ENCODE data around the gene ZNF628.

Gene ZNF628

DNA sequence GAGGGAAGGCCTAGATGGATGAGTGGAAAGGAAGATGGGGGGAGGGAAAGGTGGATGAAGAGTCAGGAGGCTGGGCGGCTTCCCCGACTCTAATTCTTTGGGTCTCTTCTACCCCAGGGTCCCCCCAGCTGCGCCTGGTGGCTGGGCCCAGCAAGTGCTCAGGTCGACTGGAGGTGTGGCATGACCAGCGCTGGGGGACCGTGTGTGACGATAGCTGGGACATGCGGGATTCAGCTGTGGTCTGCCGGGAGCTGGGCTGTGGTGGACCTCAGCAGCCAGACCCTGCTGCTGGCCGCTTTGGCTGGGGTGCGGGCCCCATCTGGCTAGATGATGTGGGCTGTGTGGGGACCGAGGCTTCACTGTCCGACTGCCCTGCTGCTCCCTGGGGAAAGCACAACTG is 21.3 kb downstream of the ZNF628 start:
- DNase-seq: no peak

DNA sequence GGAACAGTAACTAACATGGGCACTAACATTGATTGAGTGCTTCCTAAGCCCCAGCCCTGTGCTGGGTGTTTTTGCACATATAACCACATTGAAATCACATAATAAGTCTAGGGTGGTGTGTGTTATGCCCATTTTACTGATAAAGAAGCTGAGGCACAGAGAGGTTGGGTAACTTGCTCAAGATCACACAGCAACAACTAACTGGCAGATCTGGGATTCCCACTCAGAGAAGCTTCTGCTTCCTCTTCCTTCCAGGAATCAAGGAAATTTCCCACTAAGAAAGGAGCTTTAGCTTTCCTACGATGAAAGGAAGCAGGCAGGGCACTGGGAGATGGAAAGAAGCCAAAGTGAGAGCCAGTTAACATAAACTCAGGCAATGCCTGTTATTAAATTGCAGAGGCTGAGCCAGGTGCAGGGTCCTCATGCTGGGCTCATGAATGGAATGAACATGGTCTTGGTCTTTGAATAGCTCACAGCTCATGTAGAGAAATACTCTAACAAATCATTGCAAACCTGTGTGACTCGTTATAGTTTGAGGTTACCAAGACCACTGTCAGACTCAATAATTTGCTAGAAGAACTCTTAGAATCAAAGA is 21.9 kb downstream of the ZNF628 start:
- no peak for DNase-seq

GRCh38 chr19:55500368-55500952 is 24.0 kb downstream of the ZNF628 start:
- DNase-seq: no peak

DNA sequence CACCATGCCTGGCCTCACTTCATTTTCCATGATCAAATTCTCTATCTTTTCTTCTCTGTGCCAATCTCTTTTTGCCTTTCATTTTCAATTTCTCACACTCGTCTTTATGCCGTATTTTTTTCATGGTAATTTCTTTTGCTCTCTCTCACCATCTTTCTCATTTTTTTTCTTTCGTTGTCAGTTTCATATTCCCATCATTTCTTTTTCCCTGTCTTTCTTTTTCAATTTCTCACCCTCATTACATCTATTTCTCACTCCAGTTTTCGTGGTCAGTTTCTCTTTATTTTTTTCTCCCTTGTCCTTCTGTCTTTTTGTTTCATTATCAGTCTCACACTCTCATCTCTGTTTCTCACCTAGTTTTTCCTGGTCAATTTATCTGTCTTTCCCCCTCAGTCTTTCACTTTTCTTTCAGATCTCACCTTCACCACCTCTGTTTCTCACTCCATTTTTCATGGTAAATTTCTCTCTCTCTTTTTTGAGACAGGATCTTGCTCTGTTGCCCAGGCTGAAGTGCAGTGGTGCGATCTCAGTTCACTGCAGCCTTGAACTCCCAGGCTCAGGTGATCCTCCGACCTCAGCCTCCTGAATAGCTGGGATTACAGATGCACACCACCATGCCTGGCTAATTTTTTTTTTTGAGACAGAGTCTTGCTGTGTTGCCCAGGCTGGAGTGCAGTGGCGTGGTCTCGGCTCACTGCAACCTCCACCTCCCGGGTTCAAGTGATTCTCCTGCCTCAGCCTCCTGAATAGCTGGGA is 26.0 kb downstream of the ZNF628 start:
- no peak for DNase-seq

DNA sequence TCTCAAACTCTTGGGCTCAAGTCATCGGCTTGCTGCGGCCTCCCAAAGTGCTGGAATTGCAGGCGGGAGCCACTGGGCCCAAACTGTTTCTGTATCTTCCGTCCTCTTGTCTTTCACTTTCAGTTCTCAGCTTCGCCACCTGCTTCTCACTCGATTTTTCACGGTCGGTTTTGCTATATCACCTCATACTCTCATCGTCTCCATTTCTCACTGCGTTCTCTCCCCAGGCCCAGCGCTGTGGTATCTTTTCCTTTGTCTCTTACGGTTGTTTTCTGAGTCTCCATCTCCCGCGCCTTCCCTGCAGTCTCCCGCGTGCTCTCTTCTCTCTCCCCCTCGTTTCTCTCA is 26.7 kb downstream of the ZNF628 start:
- DNase-seq: no peak

- peak; percentile 73 for DNase-seq
These were observed 27.3 kb downstream of the ZNF628 start for GRCh38 chr19:55503502-55504251.

DNA sequence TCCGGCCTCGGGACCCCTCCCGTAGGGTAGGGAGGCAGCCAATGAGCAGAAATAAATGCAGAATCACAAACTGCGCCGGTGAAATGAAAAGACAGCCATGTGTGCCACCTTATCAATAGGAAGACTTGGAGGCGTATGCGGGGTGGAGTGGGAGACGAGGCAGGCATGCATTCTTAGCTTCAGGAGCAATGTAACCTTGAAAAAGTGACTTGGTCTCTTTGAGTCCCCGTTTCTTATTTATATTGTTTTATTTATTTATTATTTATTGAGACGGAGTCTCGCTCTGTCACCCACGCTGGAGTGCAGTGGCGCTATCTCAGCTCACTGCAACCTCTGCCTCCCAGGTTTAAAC is 27.8 kb downstream of the ZNF628 start:
- DNase-seq: no peak

- no peak for DNase-seq
These were observed 28.6 kb downstream of the ZNF628 start for GRCh38 chr19:55504981-55505380.

GRCh38 chr19:55508120-55508519 is 31.7 kb downstream of the ZNF628 start:
- no peak for DNase-seq

DNA sequence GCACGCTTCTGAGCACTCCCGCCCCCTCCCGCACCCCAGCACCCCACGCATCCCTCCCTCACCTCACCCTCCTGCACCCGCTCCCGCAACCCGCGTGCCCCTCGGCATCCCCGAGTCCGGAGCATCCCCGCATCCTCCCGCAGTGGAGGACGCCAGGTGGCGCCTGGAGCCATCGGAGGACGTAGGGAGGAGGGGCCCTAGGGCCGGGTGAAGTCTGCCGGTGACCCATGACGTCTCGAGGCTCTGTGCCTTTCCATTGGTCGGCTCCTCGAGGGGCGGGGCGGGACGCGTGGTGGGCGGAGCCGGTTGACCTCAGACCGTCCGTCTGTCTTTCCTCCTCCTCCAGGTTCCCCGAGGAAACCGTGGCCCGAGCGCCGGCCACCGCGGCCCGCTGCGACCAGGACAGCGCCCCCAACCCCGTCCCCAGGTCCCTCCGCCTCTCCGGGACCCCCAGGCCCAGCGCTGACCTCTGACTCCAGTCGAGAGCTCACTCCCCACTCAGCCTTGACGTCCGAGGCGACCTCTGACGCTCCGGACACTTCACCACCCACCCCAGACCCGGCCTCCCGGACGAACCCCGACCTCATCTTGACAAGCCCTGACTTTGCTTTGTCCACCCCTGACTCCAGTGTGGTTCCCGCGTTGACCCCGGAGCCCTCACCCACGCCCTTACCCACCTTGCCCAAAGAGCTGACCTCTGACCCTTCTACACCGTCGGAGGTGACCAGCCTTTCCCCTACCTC is 40.6 kb downstream of the ZNF628 start:
- peak; percentile 92 for DNase-seq

DNA sequence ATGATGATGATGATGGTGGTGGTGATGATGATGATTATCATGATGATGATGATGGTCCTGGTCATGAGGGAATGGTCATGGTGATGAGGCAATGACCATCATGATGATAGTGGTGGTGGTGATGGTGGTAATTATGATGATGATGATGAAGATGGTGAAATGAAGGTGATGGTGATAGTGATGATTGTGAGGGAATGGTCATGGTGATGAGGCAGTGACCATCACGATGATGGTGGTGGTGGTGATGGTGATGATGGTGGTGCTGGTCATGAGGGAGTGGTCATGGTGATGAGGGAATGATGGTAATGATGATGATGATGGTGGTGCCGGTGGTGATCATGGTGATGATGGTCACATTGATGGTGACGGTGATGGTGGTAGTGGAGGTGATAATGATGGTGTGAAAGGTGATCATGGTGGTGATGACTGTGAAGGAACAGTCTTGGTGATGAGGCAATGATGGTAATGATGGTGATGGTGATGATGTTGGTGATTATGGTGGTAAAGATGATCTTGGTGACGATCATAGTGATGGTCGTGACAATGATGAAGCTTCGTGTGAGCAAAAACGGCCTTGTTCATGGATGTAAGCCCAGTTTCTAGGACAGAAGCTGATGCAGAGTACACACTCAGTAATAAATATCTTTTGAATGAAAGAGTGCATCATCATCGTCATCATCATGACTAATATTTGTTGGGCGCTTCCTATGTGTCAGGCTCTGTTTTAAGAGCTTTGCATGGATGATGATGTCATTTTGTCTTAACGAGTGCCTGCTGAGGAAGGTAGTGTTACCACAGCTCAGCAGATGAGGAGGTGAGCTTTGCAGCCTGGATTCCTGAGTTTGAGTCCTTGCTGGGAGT is 43.3 kb downstream of the ZNF628 start:
- DNase-seq: peak; percentile 90

GRCh38 chr19:55520691-55521292 is 44.4 kb downstream of the ZNF628 start:
- no peak for DNase-seq

DNA sequence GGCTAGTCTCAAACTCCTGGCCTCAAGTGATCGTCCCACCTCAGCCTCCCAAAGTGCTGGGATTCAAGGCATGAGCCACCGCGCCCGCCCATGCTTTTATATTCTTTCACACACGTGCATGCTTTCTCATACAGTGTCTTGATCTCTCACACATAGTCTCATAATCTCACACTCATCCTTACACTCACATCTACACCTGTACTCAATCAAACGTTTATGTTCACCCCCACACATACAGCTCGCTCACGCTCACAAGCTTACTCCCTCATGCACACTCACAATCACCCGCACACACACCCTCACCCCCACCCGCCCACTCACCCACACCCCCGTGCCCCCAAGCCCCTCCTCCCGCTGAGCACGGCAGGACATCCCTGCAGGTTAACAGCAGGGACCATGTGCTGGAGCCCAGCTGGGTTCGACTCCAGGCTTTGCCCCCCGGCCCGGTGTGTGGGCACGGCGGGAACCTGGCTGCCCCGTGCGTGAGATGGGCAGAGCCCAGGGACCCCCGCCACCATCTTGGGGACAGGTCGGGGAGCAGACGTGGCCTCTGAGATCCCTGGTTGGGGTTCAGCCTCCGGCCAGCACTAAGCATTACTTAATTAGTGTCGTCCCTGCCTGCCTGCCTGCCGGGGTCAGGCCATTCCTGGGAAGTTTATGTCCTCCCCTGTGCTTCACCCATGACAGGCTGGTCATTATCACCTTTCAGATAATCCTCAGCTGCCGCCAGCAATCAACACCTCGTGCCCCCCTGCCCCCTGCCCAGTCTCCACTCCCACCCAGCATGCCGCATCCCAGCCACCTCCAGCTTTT is 49.1 kb downstream of the ZNF628 start:
- DNase-seq: no peak

DNA sequence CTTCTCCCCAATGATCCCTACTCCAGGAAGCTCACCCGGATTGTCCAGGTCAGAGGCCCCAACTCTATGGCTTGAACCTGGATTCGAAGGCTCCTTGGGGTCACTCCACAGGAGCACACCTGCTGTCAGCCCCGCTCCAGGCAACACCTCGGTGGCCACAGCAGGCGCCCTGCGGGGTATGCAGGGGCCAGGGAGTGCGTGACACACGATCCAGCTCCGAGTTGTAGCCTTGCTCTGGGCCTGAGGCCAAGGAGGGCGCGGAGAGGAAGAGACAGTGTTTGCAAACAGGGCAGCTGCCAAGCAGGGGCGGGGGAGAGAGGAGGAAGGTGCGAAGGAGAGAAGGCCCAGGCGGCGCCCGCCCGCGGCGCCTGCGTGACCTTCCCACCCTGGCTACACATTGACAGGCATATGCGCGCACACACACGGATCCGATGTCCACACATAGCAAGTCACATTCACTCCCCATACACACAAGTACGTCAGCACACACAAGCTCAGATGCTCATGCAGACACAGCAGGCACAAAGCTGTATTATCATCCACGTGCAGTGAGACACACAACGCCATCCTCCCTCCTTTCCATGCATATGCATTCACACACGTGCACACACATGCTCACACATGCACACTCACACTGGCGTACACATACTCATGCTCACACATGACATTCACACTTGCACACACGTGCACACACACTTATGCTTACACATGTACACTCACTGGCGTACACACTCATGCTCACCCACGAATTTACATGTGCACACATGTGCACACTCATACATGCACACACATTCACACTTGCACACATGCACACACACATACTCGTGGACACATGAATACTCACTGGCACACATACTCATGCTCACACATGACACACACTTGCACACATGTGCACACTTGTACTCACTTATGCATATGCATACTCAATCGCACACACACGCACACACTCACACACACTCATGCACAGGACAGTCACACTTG is 50.1 kb downstream of the ZNF628 start:
- DNase-seq: peak; percentile 22

- no peak for DNase-seq
These were observed 51.0 kb downstream of the ZNF628 start for GRCh38 chr19:55527197-55528029.

DNA sequence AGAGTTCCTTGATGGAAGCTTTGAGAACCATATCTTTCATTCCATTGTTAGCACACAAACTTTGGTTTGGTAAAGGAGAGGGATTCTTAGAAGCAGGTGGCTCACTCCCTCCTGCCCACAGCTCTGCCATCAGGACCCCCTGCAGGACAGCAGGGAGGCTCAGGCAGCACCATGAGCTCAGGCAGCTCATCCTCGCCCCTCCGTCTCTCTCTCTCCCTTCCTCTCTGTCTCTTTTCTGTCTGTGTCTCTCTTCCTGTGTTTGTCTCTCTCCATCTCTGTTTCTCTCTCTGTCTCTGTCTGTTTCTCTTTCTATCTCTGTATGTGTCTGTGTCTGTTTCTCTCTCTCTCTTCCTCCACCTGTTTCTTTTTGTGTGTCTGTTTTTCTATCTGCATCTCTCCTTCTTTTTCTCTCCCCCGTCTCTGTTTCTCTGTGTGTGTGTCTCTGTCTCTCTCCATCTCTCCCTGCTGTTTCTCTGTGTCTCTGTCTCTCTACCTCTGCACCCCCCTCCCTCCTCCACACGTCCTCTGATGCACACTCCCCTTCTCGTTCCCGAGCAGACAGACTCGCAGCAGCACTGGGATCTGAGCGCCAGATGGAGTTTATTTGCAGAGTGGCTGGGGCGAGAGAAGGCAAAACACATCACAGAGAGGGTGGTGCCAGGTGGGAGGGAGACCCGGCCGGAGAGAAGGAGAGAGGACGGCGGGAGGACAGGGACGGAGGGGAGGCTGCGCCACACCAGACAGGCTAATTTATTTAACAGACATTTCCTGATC is 51.8 kb downstream of the ZNF628 start:
- no peak for DNase-seq

DNA sequence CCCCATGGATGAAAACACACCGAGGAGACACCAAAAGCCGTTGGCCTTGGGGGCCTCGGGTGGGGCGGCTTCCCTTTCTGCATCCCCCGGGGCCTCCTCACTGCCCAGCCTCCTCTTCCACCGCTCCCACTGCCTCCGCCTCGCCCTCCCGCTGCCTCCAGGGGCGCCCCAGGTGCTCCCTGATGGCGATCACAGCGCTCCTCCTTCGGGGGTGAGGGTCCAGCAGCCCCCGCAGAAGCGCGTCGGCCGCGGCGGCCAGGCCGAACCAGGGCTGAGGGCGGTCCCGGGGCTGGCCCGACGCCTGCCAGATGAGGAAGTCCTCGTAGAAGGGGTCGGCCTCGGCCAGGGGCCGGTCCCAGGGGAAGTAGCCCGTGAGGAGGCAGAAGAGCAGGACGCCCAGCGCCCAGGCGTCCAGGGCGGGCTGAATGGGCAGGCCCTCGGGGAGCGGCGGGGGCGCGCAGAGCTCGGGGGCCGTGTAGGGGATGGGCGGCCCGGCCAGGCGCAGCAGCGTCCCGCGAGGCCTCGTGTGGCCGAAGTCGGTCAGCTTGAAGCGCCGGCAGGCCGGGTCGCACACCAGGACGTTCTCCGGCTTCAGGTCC is 53.3 kb downstream of the ZNF628 start:
- DNase-seq: no peak

All from HCEC 1CT (cell line).